Kidney glomerular epithelial cell (primary cell): ENCODE measurements around the gene ESYT2.
"Not testable (repeated sequence)": the region's sequence is repeated elsewhere in the genome, so short reads cannot be mapped to it uniquely, and the experiment has no call there.

ENCODE experiments used
- DNase-seq: peaks from one replicate; lab custom pipeline; 2025; lab: John Stamatoyannopoulos, UW

The ESYT2 gene, protein sequence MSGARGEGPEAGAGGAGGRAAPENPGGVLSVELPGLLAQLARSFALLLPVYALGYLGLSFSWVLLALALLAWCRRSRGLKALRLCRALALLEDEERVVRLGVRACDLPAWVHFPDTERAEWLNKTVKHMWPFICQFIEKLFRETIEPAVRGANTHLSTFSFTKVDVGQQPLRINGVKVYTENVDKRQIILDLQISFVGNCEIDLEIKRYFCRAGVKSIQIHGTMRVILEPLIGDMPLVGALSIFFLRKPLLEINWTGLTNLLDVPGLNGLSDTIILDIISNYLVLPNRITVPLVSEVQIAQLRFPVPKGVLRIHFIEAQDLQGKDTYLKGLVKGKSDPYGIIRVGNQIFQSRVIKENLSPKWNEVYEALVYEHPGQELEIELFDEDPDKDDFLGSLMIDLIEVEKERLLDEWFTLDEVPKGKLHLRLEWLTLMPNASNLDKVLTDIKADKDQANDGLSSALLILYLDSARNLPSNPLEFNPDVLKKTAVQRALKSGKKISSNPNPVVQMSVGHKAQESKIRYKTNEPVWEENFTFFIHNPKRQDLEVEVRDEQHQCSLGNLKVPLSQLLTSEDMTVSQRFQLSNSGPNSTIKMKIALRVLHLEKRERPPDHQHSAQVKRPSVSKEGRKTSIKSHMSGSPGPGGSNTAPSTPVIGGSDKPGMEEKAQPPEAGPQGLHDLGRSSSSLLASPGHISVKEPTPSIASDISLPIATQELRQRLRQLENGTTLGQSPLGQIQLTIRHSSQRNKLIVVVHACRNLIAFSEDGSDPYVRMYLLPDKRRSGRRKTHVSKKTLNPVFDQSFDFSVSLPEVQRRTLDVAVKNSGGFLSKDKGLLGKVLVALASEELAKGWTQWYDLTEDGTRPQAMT

DNA sequence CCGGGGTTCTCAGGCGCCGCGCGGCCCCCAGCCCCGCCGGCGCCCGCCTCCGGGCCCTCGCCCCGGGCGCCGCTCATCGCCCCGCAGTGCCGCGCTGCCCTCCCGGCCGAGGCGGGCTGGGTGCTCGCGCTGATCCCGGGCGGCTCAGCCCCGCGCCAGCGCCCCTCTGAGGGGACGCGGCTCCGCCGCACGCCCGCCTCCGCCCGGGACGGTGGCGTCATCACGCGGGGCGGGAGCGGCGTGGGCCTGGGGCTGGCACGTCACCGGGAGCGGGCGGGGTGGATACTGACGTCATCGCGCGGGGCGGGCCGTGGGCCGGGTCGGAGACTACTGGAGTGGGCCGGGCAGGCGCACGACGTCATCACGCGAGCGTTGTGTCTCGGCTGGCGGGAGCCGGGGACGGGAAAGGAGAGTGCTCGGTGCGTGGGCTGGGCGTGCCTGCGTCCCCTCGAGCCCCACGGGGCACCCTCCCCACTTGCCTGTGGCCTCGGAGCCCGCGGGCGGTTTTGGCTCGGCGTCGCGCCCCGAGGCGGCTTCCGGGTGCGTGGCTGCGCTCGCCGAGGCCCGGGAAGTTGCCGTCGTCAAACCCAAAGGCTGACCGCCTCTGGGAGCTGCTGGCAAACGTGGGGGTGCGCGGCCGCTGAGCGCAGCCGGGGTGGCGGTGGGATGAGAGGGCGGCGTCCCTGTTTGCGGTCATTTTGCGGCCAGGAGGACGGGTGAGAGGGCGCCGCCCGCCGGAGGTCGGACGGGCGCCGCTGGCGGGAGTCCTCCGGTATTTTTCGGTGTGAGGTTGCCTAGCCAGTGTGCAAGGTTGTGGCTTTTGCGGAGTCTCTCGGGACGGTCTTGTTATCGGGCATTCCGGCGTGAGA lies at the start of gene ESYT2:
Gene ESYT2 (minus strand): TSS at position 168 of the 869 bp plus-strand sequence. CDS start 91 bp downstream, at position 77.
- DNase-seq: peak; percentile 93

DNA sequence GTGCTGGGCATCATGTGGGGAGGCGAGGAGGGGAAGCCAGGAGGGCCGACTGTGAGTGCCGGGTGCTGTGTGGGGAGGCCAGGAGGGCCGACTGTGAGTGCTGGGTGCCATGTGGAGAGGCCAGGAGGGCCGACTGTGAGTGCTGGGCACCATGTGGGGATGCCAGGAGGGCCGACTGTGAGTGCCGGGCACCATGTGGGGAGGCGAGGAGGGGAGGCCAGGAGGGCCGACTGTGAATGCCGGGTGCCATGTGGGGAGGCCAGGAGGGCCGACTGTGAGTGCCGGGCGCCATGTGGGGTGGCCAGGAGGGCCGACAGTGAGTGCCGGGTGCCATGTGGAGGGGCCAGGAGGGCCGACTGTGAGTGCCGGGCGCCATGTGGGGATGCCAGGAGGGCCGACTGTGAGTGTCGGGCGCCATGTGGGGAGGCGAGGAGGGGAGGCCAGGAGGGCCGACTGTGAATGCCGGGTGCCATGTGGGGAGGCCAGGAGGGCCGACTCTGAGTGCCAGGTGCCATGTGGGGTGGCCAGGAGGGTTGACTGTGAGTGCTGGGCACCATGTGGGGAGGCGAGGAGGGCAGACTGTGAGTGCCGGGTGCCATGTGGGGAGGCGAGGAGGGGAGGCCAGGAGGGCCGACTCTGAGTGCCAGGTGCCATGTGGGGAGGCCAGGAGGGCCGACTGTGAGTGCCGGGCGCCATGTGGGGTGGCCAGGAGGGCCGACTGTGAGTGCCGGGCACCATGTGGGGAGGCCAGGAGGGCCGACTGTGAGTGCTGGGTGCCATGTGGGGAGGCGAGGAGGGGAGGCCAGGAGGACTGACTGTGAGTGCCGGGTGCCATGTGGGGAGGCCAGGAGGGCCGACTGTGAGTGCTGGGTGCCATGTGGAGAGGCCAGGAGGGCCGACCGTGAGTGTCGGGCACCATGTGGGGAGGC lies 49.1 kb upstream of the ESYT2 start:
- DNase-seq: not testable (repeated sequence)

GRCh38 chr7:158876984-158877383 lies 47.7 kb upstream of the ESYT2 start:
- DNase-seq: no peak

DNA sequence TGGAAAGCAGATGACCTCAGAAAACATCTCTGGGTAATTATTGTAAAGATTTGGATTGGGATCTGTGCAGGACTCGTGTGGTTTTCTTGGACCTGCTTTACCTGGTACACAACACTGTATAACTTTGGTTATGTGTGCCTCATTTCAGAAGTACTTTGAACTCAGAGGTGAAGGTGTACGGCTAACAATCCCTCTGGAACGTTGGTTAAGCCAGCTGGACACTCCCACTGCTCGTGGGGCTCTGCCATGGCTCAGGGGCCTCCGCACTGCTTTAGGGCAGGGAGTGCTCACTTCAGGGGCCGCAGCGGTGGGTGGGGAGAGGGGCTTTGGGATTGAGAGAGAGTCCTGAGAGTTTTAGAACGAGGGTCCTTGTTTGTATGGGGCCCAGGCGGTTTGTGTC lies 40.6 kb upstream of the ESYT2 start:
- DNase-seq: no peak

- no peak for DNase-seq
Observed at GRCh38 chr7:158868764-158869410, 39.6 kb upstream of the ESYT2 start.

GRCh38 chr7:158867214-158867984 lies 38.1 kb upstream of the ESYT2 start:
- no peak for DNase-seq

- no peak for DNase-seq
Observed at GRCh38 chr7:158865977-158866376, 36.7 kb upstream of the ESYT2 start.

GRCh38 chr7:158865462-158865922 lies 36.2 kb upstream of the ESYT2 start:
- DNase-seq: no peak

DNA sequence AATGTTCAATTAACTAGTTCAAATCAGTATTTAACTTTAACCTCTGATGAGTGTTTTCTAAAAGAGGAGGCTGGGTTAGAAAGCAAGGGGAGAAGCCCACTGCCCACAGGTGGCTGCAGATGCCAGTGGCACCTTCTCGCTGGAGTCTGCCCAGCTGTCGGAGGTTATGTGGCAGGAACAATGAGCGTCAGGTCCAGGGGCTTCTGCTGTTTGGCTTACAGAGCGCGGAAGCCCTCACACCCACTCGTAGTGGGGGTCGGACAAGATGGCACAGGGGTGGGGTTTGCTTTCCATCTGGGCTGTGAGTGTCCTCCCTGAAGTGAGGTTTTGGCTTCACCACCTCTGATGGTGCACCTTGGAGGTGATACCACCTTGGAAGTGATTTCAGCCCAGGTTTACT lies 35.5 kb upstream of the ESYT2 start:
- no peak for DNase-seq

GRCh38 chr7:158864507-158864820 lies 35.2 kb upstream of the ESYT2 start:
- no peak for DNase-seq

- peak; percentile 45 for DNase-seq
Observed at GRCh38 chr7:158863611-158864506, 34.5 kb upstream of the ESYT2 start.

DNA sequence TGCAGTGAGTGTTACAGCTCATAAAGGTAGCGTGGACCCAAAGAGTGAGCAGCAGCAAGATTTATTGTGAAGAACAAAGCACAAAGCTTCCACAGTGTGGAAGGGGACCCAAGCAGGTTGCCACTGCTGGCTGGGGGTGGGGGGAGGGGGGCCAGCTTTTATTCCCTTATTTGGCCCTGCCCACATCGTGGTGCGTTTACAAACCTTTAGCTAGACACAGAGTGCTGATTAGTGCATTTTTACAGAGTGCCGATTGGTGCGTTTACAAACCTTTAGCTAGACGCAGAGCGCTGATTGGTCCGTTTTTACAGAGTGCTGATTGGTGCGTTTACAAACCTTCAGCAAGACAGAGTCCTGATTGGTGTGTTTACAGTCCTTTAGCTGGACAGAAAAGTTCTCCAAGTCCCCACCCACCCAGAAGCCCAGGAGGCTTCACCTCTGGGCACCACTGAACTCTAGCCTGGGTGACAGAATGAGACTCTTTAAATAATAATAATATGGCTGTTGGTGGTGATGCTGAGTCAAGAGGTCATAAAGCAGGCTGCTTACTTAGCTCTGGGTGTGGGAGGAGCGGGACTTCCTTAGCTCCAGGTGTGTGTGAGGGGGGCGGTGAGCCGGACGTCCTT lies 33.8 kb upstream of the ESYT2 start:
- peak; percentile 25 for DNase-seq

DNA sequence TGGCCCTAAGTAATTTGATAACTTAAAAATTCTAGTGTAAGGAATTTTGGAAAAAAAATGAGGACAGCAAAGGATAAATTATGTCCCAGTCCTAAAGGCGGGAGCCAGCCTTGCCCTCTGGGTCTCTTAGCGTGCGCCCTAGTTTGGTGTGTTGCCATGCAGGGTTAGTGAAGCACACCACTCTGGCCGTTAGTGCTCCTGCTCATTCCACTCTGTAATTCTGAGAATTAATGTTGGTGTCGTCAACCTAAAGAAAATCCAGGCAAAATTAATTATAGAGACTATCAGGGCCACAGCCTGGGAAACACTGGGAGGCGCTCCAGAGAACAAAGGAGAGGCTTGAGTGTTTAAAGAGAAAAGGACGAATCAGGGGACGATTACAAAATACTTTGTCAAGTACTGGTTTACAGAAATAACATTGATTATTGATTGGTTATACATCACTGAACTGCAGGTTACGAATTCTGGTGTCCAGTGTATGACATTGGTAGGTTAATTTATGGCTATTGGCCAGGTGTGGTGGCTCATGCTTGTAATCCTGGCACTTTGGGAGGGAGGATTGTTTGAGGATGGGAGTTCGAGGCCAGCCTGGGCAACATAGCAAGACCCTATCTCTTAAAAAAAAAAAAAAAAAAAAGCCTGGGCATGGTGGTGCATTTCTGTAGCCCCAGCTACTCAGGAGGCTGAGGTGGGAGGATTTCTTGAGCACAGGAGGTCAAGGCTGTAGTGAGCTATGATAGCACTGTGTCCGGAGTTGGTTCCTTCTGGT lies 32.8 kb upstream of the ESYT2 start:
- no peak for DNase-seq

DNA sequence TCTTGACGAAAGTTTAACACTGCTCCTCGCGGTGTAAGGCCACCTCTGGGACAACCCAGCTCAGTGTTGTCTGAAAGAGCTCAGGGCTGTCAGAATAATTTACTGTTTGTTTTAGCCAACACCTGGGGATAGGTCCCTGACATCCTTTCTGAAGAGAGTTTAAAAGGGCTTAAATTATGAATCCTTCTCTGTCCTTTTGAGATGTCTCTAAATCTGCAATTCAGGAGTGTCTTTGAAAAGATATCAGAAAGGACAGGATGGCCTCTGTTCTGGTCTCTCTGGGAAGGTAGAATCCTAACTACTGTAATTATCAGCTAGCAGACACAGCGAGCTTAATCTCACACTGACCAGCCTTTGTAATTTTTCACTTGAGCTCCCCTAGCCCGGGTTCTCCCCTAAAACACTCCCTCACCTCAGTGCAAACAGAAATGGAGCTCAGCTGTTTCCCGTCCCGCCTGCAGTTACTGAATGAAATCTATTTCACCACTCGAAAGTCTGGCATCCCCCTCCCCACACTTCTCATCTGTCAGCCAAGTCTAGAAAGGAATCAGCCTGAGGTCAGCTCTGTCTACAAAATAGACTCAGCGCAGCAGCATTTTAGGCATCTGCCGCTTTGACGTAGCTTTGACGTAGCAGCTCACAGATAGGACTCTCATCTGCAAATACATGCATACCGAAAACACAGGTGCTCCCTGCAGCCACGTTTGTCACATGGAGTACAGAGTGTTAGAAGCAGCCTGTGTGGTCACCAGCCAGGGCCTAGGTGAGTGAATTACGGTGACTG lies 31.9 kb upstream of the ESYT2 start:
- DNase-seq: no peak

DNA sequence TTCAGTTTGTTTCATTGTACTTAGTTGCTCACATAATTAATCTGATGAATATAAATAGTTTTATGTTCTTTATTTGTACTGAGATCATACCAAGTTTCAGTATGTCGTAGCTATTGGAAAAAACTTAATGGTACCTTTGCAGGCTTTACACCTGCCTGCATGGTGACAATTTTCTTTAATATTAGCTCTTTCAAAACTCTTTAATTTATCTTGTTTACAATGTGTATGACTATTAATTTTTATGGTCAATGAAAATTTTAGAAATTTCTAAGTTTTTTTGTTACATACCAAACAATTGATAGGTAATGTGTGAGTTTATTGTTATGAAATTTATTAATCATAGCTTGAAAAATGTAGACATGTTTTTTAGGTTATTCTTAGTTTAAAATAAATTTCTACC lies 31.1 kb upstream of the ESYT2 start:
- no peak for DNase-seq
